Mesenchymal stem cell (in vitro differentiated cells and primary cell): ENCODE data around the gene RTN4.

ENCODE experiments used
- DNase-seq: peaks from one replicate; pipeline ENCODE4 v3.0.0-alpha.2; 2013
- H2AFZ ChIP-seq: one replicate; pipeline ENCODE4 v1.6.1; 2013; ENCODE audit warnings: low read depth, mild to moderate bottlenecking, control low read depth, inconsistent platforms, low read length, moderate library complexity
- H2AK5ac ChIP-seq: 2 replicates; pipeline ENCODE4 v1.6.1; 2013; ENCODE audit warnings: low read length, moderate library complexity, mild to moderate bottlenecking, inconsistent platforms; ENCODE audit not compliant: severe bottlenecking
- H2BK120ac ChIP-seq: one replicate; pipeline ENCODE4 v1.6.1; 2013; ENCODE audit warnings: low read depth, mild to moderate bottlenecking, inconsistent platforms, low read length, moderate library complexity
- H2BK12ac ChIP-seq, 2 experiments: one replicate each; pipeline ENCODE4 v1.6.1; 2013; ENCODE audit warnings: inconsistent platforms in 2 of 2, low read length in 2 of 2, mild to moderate bottlenecking in 2 of 2, moderate library complexity in 2 of 2, control low read depth in 1 of 2
- H2BK15ac ChIP-seq: one replicate; pipeline ENCODE4 v1.6.1; 2013; ENCODE audit warnings: mild to moderate bottlenecking, low read depth, inconsistent platforms; ENCODE audit not compliant: poor library complexity, severe bottlenecking
- H2BK5ac ChIP-seq: 2 replicates; pipeline ENCODE4 v1.6.1; 2013; ENCODE audit warnings: low read depth, mild to moderate bottlenecking, low read length, control low read depth, inconsistent platforms; ENCODE audit not compliant: poor library complexity, severe bottlenecking
- H3K14ac ChIP-seq, 2 experiments: one replicate each; pipeline ENCODE4 v1.6.1; 2013; ENCODE audit warnings: inconsistent platforms in 2 of 2, low read length in 2 of 2, control low read depth in 1 of 2, mild to moderate bottlenecking in 1 of 2, moderate library complexity in 1 of 2
- H3K18ac ChIP-seq, 2 experiments: one replicate each; pipeline ENCODE4 v1.6.1; 2013; ENCODE audit warnings: inconsistent platforms in 2 of 2, low read length in 2 of 2, control low read depth in 1 of 2, low read depth in 1 of 2, mild to moderate bottlenecking in 1 of 2
- H3K23ac ChIP-seq, 2 experiments: one replicate each; pipeline ENCODE4 v1.6.1; 2013; ENCODE audit warnings: inconsistent platforms in 2 of 2, low read length in 2 of 2, mild to moderate bottlenecking in 2 of 2, moderate library complexity in 2 of 2, control low read depth in 1 of 2
- H3K27ac ChIP-seq: 2 replicates; pipeline ENCODE4 v1.5.1; 2013; ENCODE audit warnings: mild to moderate bottlenecking, moderate library complexity, low read length, control low read depth, inconsistent platforms; ENCODE audit not compliant: poor library complexity, severe bottlenecking
- H3K27me3 ChIP-seq, 2 experiments: 2 replicates each; pipeline versions ENCODE4 v1.6.1 to v1.7.0; 2013; ENCODE audit warnings: low read length in 2 of 2, mild to moderate bottlenecking in 2 of 2, moderate library complexity in 2 of 2, control low read depth in 1 of 2, inconsistent platforms in 1 of 2; ENCODE audit not compliant: control insufficient read depth in 1 of 2, insufficient read depth in 1 of 2
- H3K36me3 ChIP-seq, 2 experiments: 2 replicates each; pipeline versions ENCODE4 v1.6.1 to v1.7.0; 2013; ENCODE audit warnings: low read length in 2 of 2, control low read depth in 1 of 2, inconsistent platforms in 1 of 2, low read depth in 1 of 2, mild to moderate bottlenecking in 1 of 2; ENCODE audit not compliant: insufficient read depth in 2 of 2, control insufficient read depth in 1 of 2
- H3K4ac ChIP-seq, 2 experiments: one replicate each; pipeline ENCODE4 v1.6.1; 2013; ENCODE audit warnings: inconsistent platforms in 2 of 2, low read length in 2 of 2, mild to moderate bottlenecking in 2 of 2, moderate library complexity in 2 of 2, control low read depth in 1 of 2, low read depth in 1 of 2
- H3K4me1 ChIP-seq: 2 replicates; pipeline ENCODE4 v1.6.1; 2013; ENCODE audit warnings: low read depth, low read length, control low read depth; ENCODE audit not compliant: control insufficient read depth, insufficient read depth
- H3K4me2 ChIP-seq: 2 replicates; pipeline ENCODE4 v1.6.1; 2013; ENCODE audit warnings: low read length, mild to moderate bottlenecking, inconsistent platforms; ENCODE audit not compliant: poor library complexity, severe bottlenecking
- H3K4me3 ChIP-seq, 2 experiments: 2 replicates each; pipeline versions ENCODE4 v1.5.1 to v1.7.0; 2013; ENCODE audit warnings: low read length in 2 of 2, mild to moderate bottlenecking in 2 of 2, control low read depth in 1 of 2, low read depth in 1 of 2; ENCODE audit not compliant: insufficient read depth in 1 of 2
- H3K79me1 ChIP-seq: replicated peaks from 2 replicates; pipeline ENCODE4 v1.6.1; 2013; ENCODE audit warnings: mild to moderate bottlenecking, control low read depth, low read length, inconsistent platforms; ENCODE audit not compliant: poor library complexity, severe bottlenecking
- H3K9ac ChIP-seq: 2 replicates; pipeline ENCODE4 v1.7.0; 2013; ENCODE audit warnings: mild to moderate bottlenecking, low read length, moderate library complexity
- H3K9me3 ChIP-seq: 2 replicates; pipeline ENCODE4 v1.7.0; 2013; ENCODE audit warnings: mild to moderate bottlenecking, low read length; ENCODE audit not compliant: control insufficient read depth
- H4K8ac ChIP-seq: one replicate; pipeline ENCODE4 v1.6.1; 2013; ENCODE audit warnings: inconsistent platforms, mild to moderate bottlenecking, low read length, moderate library complexity
- H4K91ac ChIP-seq: one replicate; pipeline ENCODE4 v1.6.1; 2013; ENCODE audit warnings: mild to moderate bottlenecking, low read length, inconsistent platforms
- WGBS: methylation state at CpG from one replicate; pipeline ENCODE4 v1.1.7; 2013; ENCODE audit warnings: mixed read lengths; 5-methylcytosine and 5-hydroxymethylcytosine counted together

Gene RTN4

DNA sequence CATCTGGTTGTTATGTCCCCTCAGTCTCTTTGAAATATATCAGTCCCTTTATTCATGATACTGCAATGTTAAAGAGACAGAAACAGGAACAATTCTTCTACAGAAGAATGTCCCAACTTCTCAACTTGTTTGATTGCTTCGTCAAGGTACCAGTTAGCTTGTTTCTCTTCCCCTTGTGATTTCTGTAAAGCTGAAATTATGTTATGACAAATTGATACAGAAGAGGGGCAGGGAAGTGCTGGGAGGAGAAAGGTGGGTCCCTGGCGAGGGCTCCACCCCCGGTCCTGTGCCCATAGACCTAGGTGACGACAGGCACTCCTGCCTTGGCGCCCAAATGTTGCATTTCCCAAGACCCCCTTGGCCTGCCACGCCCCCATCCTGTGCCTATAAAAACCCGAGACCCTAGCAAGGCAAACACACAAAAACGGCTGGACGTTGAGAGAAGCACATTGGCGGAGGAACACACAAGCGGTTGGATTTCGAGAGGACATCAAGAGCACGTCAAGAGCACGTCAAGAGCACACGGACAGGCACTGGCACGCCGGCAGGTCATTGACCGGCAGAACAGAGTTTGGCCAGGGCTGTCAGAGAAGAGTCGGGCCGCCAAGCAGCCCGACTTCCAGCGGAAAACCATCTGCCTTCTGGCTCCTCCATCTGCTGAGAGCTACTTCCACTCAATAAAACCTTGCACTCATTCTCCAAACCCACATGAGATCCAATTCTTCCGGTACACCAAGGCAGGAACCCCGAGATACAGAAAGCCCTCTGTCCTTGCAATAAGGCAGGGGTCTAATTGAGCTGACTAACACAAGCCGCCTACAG lies 11.5 kb upstream of the RTN4 start:
- Histone ChIP-seq H2AK5ac (no peak overlapping the region), H3K9me3 (no peaks in the 10 kb centered on the region), H3K4me1 (no peaks in the 10 kb centered on the region), H3K27ac (no peak overlapping the region), H2BK120ac (no peak overlapping the region), H2AFZ (no peak overlapping the region), H4K8ac (no peak overlapping the region), H2BK12ac (no peak overlapping the region), H2BK5ac (no peak overlapping the region), H4K91ac (no peak overlapping the region), H3K4ac (no peak overlapping the region), H3K18ac (no peak overlapping the region), H3K36me3 (no peaks in the 10 kb centered on the region), H2BK15ac (no peak overlapping the region), H3K23ac (no peak overlapping the region), H3K14ac (no peak overlapping the region), H3K4me2 (no peak overlapping the region), H3K79me1 (no peaks in the 10 kb centered on the region), H3K9ac (no peak overlapping the region), H3K4me3 (no peak overlapping the region), H3K27me3 (no peaks in the 10 kb centered on the region)
- DNase-seq = no peak
- 95% methylated on average over 25 of the region's 25 CpGs for WGBS

DNA sequence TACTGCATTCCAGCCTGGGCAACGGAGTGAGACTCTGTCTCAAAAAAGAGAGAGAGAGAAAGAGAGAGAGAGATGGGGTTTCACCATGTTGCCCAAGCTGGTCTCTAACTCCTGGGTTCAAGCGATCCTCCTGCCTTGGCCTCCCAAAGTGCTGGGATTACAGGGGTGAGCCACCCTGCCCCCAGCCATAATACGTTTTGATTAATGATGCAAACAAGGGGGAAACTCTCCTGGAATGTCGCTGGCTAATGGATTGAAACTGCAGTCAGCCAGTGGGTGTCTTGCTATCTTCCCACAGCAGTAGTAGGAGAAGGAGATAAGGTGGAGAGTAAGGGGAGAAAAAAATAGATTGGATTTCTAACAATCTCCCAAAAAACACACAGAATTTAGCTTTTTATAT lies 9.5 kb upstream of the RTN4 start:
- Histone ChIP-seq H3K4me3 (no peak overlapping the region), H2AK5ac (no peak overlapping the region), H2BK120ac (no peak overlapping the region), H3K27me3 (no peaks in the 10 kb centered on the region), H4K8ac (no peak overlapping the region), H2BK15ac (no peak overlapping the region), H3K9ac (no peak overlapping the region), H3K4ac (no peak overlapping the region), H3K14ac (no peak overlapping the region), H2AFZ (no peak overlapping the region), H3K36me3 (no peaks in the 10 kb centered on the region), H3K4me2 (no peak overlapping the region), H2BK12ac (no peak overlapping the region), H3K18ac (no peak overlapping the region), H2BK5ac (no peak overlapping the region), H3K9me3 (no peaks in the 10 kb centered on the region), H3K4me1 (peaks cover 3% of the 10 kb centered on the region), H4K91ac (no peak overlapping the region), H3K23ac (no peak overlapping the region), H3K79me1 (no peaks in the 10 kb centered on the region), H3K27ac (no peak overlapping the region)
- WGBS = 85% methylated on average over 4 of the region's 4 CpGs
- DNase-seq = no peak

DNA sequence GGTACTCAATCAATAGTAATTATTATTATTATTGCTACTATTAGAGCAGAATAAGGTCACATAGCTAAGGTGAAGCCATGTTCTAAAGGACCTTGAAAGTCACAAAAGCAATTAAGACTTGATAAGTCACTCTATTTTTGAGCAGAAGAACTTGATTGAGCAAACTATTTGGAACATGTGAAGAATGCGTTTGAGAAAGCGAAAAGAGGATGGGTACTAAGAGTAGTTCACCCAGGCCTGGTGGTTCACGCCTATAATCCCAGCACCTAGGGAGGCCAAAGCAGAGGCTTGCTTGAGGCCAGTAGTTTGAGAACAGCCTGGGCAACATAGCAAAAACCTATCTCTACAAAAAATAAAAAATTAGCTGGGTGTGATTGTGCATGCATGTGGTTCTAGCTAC lies 7.2 kb upstream of the RTN4 start:
- H2AFZ ChIP-seq = no peak overlapping the region
- H2BK15ac ChIP-seq = no peak overlapping the region
- no peaks in the 10 kb centered on the region for H3K36me3 ChIP-seq
- H3K27me3 ChIP-seq = no peaks in the 10 kb centered on the region
- no peak overlapping the region for H3K4ac ChIP-seq
- H3K18ac ChIP-seq = no peak overlapping the region
- H3K4me2 ChIP-seq = no peak overlapping the region
- no peak overlapping the region for H2BK12ac ChIP-seq
- H3K4me1 ChIP-seq = peaks cover 3% of the 10 kb centered on the region
- H3K79me1 ChIP-seq = peaks cover 3% of the 10 kb centered on the region
- no peak overlapping the region for H2AK5ac ChIP-seq
- 87% methylated on average over 3 of the region's 3 CpGs for WGBS
- no peak overlapping the region for H3K14ac ChIP-seq
- H4K8ac ChIP-seq = no peak overlapping the region
- H3K27ac ChIP-seq = no peak overlapping the region
- H2BK120ac ChIP-seq = no peak overlapping the region
- peaks cover 2% of the 10 kb centered on the region for H3K9me3 ChIP-seq
- H3K23ac ChIP-seq = no peak overlapping the region
- H3K4me3 ChIP-seq = no peak overlapping the region
- H3K9ac ChIP-seq = no peak overlapping the region
- H4K91ac ChIP-seq = no peak overlapping the region
- no peak for DNase-seq
- H2BK5ac ChIP-seq = no peak overlapping the region

DNA sequence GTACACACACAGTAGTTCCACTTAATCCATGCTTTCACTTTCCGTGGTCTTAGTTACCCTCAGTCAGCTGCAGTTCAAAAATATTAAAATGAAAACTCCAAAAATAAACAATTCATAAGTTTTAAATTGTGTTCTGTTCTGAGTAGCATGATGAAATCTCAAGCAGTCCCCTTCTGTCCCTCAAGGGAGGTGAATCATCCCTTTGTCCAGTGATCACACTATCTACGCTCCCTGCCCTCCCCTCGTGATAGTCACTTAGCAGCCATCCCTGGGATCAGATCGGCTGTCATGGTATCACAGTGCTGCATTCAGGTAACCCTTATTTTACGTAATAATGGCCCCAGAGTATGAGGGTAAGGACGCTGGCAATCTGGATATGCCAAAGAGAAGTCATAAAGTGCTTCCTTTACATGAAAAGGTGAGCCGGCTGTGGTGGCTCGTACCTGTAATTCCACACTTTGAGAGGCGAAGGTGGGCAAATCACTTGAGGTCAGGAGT lies 5.8 kb upstream of the RTN4 start:
- Histone ChIP-seq H3K36me3 (no peaks in the 10 kb centered on the region), H3K9me3 (peaks cover 9% of the 10 kb centered on the region), H3K23ac (no peak overlapping the region), H2BK5ac (no peak overlapping the region), H2AK5ac (peak overlapping the region; percentile 28), H3K4me1 (peaks cover 3% of the 10 kb centered on the region), H3K79me1 (peaks cover 3% of the 10 kb centered on the region), H4K8ac (no peak overlapping the region), H2BK120ac (no peak overlapping the region), H3K4me3 (peak overlapping the region in 1 of 2 experiments; percentile 46), H3K4me2 (no peak overlapping the region), H2BK12ac (peak overlapping the region in 1 of 2 experiments; percentile 16), H4K91ac (peak overlapping the region; percentile 34), H2AFZ (no peak overlapping the region), H2BK15ac (no peak overlapping the region), H3K27me3 (no peaks in the 10 kb centered on the region), H3K18ac (no peak overlapping the region), H3K14ac (no peak overlapping the region), H3K9ac (peak overlapping the region; percentile 73), H3K4ac (peak overlapping the region; percentile 24 to 43), H3K27ac (no peak overlapping the region)
- WGBS = 70% methylated on average over 8 of the region's 9 CpGs
- DNase-seq = peak; percentile 76
